ENCODE data around the gene TRAP1. TPM values are rescaled to one million over a fixed set of nuclear protein-coding genes. Genes with fewer than 3 reads are reported as not detected.

The TRAP1 gene
- total and polyA plus RNA-seq, 10 donors = 33.7 to 97.1 (median 53.1) TPM

DNA sequence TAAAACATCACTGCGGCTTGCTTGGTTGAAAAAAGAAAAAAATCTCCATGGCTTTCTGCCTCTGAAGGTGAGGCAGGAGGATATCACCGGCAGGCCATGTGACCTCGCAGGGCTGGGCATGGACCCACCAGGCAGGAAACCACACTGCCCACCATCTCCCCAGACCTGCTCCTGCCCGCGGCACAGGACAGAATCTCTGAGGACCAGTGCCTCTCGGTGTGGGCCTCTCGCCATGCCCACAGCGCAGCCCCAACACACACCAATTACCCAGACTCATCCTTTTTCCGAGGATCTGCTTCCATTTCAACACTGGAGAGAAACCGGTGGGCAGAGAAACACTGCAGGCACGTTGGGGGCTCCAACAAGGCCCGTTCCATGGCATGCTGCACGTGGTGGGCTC lies 46.6 kb downstream of the TRAP1 start:
- no peak for DNase-seq
- intact Hi-C loops (cut with DNase I; ENCODE audit: low total_unique reads) = no loop called here
- Histone ChIP-seq H3K4me1 (peaks cover 0 to 11% (median 3%) of the 10 kb centered on the region in 6 donors), H3K27ac (no peak overlapping the region), H3K36me3 (peaks cover 0 to 83% (median 54%) of the 10 kb centered on the region in 6 donors), H3K9me3 (no peaks in the 10 kb centered on the region), H3K4me3 (no peak overlapping the region), H3K27me3 (replicated peaks in 1 of 7) (no peaks in the 10 kb centered on the region)
- TF ChIP-seq, protein P1, sequence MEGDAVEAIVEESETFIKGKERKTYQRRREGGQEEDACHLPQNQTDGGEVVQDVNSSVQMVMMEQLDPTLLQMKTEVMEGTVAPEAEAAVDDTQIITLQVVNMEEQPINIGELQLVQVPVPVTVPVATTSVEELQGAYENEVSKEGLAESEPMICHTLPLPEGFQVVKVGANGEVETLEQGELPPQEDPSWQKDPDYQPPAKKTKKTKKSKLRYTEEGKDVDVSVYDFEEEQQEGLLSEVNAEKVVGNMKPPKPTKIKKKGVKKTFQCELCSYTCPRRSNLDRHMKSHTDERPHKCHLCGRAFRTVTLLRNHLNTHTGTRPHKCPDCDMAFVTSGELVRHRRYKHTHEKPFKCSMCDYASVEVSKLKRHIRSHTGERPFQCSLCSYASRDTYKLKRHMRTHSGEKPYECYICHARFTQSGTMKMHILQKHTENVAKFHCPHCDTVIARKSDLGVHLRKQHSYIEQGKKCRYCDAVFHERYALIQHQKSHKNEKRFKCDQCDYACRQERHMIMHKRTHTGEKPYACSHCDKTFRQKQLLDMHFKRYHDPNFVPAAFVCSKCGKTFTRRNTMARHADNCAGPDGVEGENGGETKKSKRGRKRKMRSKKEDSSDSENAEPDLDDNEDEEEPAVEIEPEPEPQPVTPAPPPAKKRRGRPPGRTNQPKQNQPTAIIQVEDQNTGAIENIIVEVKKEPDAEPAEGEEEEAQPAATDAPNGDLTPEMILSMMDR (IDR thresholded peaks at IDR 0.05 in 8 of 11, conservative IDR thresholded peaks at IDR 0.05 in 3 of 11) = no peak
- TF ChIP-seq POLR2AphosphoS5 (IDR thresholded peaks at IDR 0.05) (peak in 1 of 3 donors; percentile 6), POLR2A (IDR thresholded peaks at IDR 0.05) (no peak)
- WGBS, 5 donors = 71 to 78% (median 73%) methylated on average over 10 to 13 of the region's 13 CpGs

DNA sequence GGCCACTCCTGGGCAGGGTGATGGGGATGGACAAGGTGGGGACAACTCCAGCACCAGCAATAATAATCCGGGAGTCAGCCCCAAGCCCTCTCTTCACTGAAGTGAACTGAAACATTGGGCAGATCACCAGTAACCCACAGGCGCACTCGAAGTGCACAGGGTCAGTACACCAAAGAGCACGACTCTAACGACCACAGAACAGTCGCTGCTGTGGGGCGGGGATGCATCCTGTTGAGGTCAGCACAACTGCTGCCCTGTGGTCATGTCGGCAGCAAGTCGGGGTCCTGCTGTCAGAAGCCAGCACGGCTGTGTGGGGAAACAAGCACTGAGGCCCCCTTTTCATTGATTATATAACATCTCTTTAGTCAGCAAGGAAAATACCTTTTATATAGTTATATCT lies 48.2 kb downstream of the TRAP1 start:
- peaks cover 0 to 83% (median 52%) of the 10 kb centered on the region in 6 donors for H3K36me3 ChIP-seq
- intact Hi-C loops (cut with DNase I; ENCODE audit: low total_unique reads) = no loop called here
- no peaks in the 10 kb centered on the region for H3K27me3 ChIP-seq (replicated peaks in 1 of 7)
- no peak overlapping the region for H3K4me3 ChIP-seq
- H3K9me3 ChIP-seq = no peaks in the 10 kb centered on the region
- TF ChIP-seq POLR2A (IDR thresholded peaks at IDR 0.05) = no peak
- TF ChIP-seq, protein P1 (IDR thresholded peaks at IDR 0.05 in 8 of 11, conservative IDR thresholded peaks at IDR 0.05 in 3 of 11) = no peak
- no peak for TF ChIP-seq POLR2AphosphoS5 (IDR thresholded peaks at IDR 0.05)
- H3K4me1 ChIP-seq = peaks cover 0 to 12% (median 0%) of the 10 kb centered on the region in 6 donors
- H3K27ac ChIP-seq = no peak overlapping the region
- no peak for DNase-seq
- WGBS, 5 donors = 37 to 83% (median 55%) methylated on average over 10 of the region's 10 CpGs

DNA sequence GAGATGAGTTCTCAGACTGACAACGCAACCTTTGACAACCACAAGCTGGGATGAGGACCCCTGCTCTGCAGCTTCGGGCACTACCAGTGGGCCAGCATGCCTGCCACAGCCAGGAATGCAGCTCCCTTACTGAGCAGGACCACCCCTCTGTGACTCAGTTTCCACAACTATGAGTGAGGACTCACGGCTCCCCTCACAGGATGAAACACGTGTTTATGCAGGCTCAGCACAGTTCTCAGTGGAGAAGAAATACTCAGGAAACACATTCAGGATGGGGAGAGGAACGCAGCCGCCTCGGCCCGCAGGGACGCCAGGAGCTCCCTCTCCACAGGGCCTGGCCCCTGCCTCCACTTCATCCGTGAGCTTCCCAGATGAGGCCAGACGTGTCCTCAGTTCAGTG lies 48.7 kb downstream of the TRAP1 start:
- peaks cover 0 to 83% (median 51%) of the 10 kb centered on the region in 6 donors for H3K36me3 ChIP-seq
- WGBS, 5 donors = 68 to 90% (median 83%) methylated on average over 10 to 11 of the region's 11 CpGs
- no peak overlapping the region for H3K4me3 ChIP-seq
- no peak overlapping the region for H3K27ac ChIP-seq
- H3K27me3 ChIP-seq (replicated peaks in 1 of 7) = no peaks in the 10 kb centered on the region
- peaks cover 0 to 12% (median 0%) of the 10 kb centered on the region in 6 donors for H3K4me1 ChIP-seq
- TF ChIP-seq POLR2AphosphoS5 (IDR thresholded peaks at IDR 0.05) = no peak
- TF ChIP-seq POLR2A (IDR thresholded peaks at IDR 0.05) = no peak
- TF ChIP-seq, protein P1 (IDR thresholded peaks at IDR 0.05 in 8 of 11, conservative IDR thresholded peaks at IDR 0.05 in 3 of 11) = no peak
- no peaks in the 10 kb centered on the region for H3K9me3 ChIP-seq
- intact Hi-C loops (cut with DNase I; ENCODE audit: low total_unique reads) = no loop called here
- no peak for DNase-seq

DNA sequence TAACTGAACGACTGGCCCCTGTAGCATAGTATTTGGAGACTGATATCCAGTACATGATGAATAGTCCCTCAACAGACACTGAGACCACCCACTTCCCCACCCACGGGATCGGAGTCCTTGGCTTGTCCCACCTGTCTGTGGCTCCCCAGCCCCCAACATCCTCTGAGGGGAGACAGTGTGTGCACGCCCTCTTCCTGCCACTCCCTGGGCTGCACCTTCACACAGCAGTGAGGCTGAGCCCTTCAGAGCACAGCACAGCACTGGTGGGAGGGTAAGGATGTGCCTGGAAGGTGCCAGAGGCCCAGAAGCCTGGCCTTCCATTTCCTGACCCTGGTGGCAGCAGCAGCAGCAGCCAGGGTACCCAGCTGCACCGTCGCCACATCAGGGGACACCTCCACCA lies 51.8 kb downstream of the TRAP1 start:
- H3K27ac ChIP-seq = peak overlapping the region in 1 of 8 donors; percentile 39
- intact Hi-C loops (cut with DNase I; ENCODE audit: low total_unique reads) = no loop called here
- H3K36me3 ChIP-seq = peaks cover 0 to 83% (median 59%) of the 10 kb centered on the region in 6 donors
- H3K9me3 ChIP-seq = no peaks in the 10 kb centered on the region
- no peak for DNase-seq
- 50 to 62% (median 59%) methylated on average over 3 to 6 of the region's 6 CpGs for WGBS, 5 donors
- no peaks in the 10 kb centered on the region for H3K27me3 ChIP-seq (replicated peaks in 1 of 7)
- H3K4me1 ChIP-seq = peaks cover 0 to 12% (median 0%) of the 10 kb centered on the region in 6 donors
- TF ChIP-seq POLR2AphosphoS5 (IDR thresholded peaks at IDR 0.05) = peak in 2 of 3 donors; percentile 32 to 35
- no peak for TF ChIP-seq POLR2A (IDR thresholded peaks at IDR 0.05)
- TF ChIP-seq, protein P1 (IDR thresholded peaks at IDR 0.05 in 8 of 11, conservative IDR thresholded peaks at IDR 0.05 in 3 of 11) = peak in 1 of 11 experiments; percentile 25
- no peak overlapping the region for H3K4me3 ChIP-seq
